GM18858 (cell line): ENCODE measurements around the gene UPK3BL1.
"Not testable (repeated sequence)": the region's sequence is repeated elsewhere in the genome, so short reads cannot be mapped to it uniquely, and the experiment has no call there.

ENCODE experiments used
- ATAC-seq: cut with Tn5 transposase; IDR thresholded peaks from one replicate; pipeline ENCODE4 v1.9.1; 2021; ENCODE audit not compliant: unreplicated experiment

The UPK3BL1 gene, protein sequence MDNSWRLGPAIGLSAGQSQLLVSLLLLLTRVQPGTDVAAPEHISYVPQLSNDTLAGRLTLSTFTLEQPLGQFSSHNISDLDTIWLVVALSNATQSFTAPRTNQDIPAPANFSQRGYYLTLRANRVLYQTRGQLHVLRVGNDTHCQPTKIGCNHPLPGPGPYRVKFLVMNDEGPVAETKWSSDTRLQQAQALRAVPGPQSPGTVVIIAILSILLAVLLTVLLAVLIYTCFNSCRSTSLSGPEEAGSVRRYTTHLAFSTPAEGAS

GRCh38 chr7:102642691-102643090 lies at the start of gene UPK3BL1:
UPK3BL1 (minus strand) TSS chr7:102642791; CDS start chr7:102642741, 50 bp downstream.
- not testable (repeated sequence) for ATAC-seq

DNA sequence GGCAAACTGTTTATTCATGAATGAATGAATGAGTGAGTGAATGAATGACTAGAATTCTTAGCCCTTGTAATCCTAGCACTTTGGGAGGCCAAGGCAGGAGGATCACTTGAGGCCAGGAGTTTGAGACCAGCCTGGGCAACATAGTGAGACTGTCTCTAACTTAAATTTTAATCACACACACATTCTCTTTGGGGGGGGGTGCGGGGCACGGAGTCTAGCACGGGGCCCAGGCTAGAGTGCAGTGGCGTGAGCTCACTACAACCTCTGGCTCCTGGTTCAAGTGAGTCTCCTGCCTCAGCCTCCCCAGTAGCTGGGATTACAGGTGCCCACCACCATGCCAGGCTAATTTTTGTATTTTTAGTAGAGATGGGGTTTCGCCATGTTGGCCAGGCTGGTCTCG lies 48.0 kb upstream of the UPK3BL1 start:
- not testable (repeated sequence) for ATAC-seq

GRCh38 chr7:102689436-102690282 lies 47.1 kb upstream of the UPK3BL1 start:
- ATAC-seq, result peak; percentile 63

- ATAC-seq, result peak; percentile 42
These were observed 45.9 kb upstream of the UPK3BL1 start for GRCh38 chr7:102688299-102689036.

DNA sequence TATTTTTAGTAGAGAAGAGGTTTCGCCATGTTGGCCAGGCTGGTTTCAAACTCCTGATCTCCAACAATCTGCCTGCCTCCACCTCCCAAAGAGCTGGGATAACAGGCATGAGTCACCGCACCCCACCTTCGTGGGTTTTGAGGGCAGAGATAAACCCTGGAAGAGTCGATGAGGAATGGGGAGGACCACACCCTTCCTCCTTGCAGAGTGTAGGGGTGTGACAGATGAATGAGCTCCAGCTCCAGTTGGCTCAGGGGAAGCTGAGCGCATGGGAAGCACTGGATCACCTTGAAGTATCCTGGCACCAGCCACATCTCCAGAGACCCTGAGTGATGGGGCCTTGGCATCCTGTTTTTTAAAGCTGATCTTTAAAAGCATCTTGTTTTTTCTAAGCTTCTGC lies 40.0 kb upstream of the UPK3BL1 start:
- ATAC-seq, result not testable (repeated sequence)

DNA sequence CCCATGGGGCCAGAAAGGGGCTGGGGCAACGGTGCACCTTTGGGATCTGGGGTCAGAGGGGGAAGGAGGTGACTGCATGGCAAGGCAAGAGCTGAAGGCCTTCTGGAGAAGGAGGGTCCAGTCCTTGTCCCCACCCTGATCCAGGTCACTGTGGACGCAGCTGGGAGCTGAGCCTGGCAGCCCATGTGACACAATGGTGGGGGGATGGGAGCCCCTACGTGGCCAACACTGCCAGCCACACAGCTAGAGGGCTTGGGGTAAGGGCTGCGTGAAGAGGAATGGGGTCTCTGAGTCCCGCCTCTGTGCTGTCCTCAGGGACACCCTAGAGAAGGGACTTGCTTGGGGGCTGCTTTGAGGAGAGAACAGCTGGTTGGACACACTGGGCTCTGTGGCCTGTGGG lies 38.2 kb upstream of the UPK3BL1 start:
- ATAC-seq, result not testable (repeated sequence)

GRCh38 chr7:102675545-102675944 lies 33.0 kb upstream of the UPK3BL1 start:
- not testable (repeated sequence) for ATAC-seq

DNA sequence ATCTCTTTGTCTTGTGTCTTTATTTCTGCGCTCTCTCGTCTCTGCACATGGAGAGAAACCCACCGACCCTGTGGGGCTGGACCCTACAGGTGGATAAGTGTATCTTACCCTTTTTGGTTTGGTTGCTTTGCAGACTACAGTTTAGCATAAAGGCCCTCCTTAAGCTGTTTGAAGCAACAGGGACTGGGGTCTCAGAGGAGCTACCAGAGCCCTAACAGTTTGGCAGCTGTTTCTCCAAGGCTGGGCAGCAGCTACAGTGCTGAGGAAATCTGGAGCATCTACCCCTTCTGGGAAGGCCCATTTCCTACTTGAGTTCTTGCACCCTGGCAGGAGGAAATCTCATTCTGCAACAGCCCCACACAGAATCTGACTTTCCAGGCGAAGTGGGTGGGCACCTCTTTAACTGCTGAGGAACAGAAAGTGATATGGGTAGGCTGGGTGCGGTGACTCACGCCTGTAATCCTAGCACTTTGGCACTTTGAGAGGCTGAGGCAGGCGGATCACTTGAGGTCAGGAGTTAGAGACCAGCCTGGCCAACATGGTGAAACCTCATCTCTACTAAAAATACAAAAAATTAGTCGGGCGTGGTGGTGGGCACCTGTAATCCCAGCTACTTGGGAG lies 31.0 kb upstream of the UPK3BL1 start:
- ATAC-seq, result not testable (repeated sequence)

DNA sequence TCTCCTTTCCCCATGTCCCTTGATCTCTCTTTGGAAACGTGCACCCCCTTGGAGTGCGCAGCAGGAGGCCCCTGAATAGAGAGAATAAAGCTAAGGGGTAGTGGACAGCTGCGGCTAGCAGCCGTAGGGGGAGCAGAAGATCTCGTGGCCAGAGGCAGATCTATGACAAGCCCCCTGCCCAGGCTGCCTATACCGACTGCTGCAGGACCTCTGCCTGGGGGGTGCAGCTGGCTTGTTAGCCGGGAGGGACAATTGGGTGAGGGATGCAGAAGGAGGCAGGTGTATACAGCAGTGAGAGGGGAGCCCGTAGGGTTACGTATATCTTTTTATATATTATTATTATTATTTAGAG lies 29.3 kb upstream of the UPK3BL1 start:
- peak; percentile 17 for ATAC-seq

- ATAC-seq, result peak; percentile 67
These were observed 28.8 kb upstream of the UPK3BL1 start, which contains the start of gene POLR2J2 for GRCh38 chr7:102671166-102671955. POLR2J2 (minus strand) TSS chr7:102671663; CDS start chr7:102671601, 62 bp downstream.

- ATAC-seq, result not testable (repeated sequence)
These were observed 24.9 kb upstream of the UPK3BL1 start for GRCh38 chr7:102667523-102667922.

DNA sequence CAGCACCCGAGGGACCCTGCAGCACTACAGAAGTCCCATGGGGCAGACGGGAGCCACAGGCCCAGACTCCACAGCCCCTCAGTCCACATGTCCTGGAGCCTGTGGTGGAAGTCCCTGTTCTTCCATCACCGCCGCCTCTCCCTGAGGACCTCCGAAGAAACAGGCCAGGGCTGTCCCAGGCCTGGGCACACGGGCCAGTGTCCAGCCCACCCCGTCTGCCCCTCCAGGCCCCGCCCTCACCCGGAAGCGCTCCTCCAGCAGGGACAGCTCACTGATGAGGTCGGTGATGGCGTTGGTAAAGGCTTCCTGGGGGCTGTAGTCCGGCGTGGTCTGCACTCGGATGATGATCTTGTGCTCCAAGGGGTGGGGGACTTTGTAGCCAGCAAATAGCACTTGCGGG lies 24.3 kb upstream of the UPK3BL1 start:
- ATAC-seq, result not testable (repeated sequence)

DNA sequence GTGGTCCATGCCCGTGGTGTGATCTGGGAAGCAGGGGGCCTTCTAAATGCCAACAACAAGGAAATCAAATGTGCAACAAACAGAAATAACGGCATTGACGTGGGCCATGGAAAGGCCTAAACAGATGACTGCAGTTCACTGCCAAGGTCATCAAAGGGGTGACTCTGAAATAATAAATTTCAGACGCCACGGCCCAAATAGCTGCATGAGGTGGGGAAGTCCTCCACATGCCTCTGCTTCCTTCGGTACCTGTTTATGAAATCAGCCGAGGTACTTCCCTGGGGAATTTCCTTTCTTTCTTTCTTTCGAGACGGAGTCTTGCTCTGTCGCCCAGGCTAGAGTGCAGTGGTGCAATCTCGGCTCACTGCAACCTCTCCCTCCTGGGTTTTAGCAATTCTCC lies 22.2 kb upstream of the UPK3BL1 start:
- not testable (repeated sequence) for ATAC-seq

DNA sequence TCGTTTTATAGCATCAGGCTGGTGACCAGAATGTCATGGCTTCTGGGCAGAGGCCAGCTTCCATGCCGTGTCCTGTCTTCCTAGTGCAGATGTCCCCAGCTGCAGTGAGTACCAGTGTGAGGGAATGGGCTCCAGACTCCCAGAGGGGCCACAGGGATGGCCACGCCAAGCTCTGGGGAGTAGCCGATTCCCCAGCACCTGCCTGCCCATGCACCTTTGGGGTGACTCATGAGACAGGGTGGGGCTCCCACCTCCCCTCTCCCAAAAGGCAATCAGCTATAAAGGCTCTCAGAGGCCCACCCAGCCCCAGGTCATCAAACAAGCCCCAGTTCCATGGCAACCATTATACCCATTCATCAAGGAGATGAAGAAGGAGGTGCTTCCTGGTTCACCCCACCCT lies 7.3 kb upstream of the UPK3BL1 start, which contains the start of gene SPDYE2B:
Gene SPDYE2B, plus strand, starts transcription at position 396 of the 400 bp plus-strand sequence. CDS start 2,030 bp downstream, outside the sequence.
- ATAC-seq, result not testable (repeated sequence)

- ATAC-seq, result not testable (repeated sequence)
These were observed 5.2 kb upstream of the UPK3BL1 start for GRCh38 chr7:102647813-102648212.

DNA sequence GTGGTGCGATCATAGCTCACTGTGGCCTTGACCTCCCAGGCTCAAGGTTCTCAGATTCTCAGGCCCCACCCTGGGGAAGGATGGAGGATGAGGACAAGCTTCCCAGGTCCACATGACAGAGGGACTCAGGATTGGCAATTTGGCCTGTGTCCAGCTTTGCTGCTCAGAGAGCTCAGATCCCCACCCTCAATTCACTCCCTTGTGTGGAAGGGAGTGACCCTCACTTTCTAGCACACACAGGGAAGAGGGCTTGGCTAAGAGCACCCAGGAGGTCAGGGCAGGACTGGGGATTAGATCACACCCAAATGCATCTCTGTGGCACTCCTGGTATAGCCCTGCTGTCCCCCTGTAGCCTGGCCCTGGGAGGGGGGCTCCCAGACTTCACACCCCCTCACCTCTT lies 813 bp upstream of the UPK3BL1 start:
- not testable (repeated sequence) for ATAC-seq

DNA sequence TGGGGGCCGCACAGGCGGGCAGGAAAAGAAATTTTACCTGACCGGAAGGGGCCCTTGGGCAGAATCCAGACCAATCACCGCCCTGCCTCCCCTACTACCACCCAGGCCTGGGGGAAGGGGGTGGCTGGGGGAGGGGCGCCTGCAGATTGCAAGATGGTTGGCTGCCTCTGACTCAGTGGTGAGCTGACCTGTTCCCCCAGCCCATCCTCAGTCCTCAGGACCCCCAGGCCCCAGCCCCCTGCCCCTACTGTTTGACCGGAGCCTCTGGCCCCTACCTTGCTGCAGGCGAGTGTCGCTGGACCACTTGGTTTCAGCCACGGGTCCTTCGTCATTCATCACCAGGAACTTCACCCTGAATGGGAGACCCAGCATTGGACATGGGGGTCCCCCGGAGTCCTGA lies 3.7 kb downstream of the UPK3BL1 start:
- ATAC-seq, result not testable (repeated sequence)

GRCh38 chr7:102636956-102637355 lies 5.6 kb downstream of the UPK3BL1 start:
- ATAC-seq, result not testable (repeated sequence)

DNA sequence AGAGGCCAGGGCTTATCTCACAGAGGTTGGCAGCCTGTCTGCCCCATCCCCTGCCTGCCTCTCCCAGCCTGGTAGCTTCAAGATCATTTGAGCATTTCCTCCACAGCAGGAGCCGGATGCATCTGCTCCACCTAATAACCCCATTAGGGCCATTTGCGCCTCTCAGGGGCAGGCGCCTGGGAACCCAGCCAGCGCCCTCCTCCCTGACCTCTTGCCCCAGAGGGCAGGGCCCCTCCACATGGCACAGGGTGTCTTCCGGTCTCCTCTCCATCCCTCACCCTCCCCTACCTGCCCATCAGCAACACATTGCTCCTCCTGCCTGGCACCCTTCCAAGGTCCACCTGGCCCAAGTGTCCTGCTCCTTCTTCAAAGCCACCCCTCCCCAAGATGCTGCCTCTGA lies 7.2 kb downstream of the UPK3BL1 start:
- not testable (repeated sequence) for ATAC-seq

GRCh38 chr7:102634299-102634698 lies 8.3 kb downstream of the UPK3BL1 start:
- ATAC-seq, result not testable (repeated sequence)
